B cell (primary cell): ENCODE measurements around the gene FAM200A. TPM values are rescaled to one million over a fixed set of nuclear protein-coding genes. Genes with fewer than 3 reads are reported as not detected.

Source experiments
- ATAC-seq: fragments of 200-7000 bp; cut with Tn5 transposase; one replicate; pipeline ENCODE4 v1.10.0; 2021; ENCODE audit warnings: low read depth, mild to moderate bottlenecking, moderate number of reproducible peaks, moderate library complexity
- CTCF ChIA-PET: fragments of 350-600 bp; sonication (Branson Sonifier 250); formaldehyde crosslinking; loops from one replicate; lab custom pipeline; 2021; ENCODE audit warnings: antibody characterized with exemption, inconsistent platforms; lab: Charles Lee
- POLR2A ChIA-PET: fragments of 350-600 bp; sonication (Branson Sonifier 250); formaldehyde crosslinking; loops from one replicate; lab custom pipeline; 2021; ENCODE audit warnings: antibody characterized with exemption; lab: Charles Lee
- DNase-seq: peaks from one replicate; pipeline ENCODE4 v3.0.0; 2013
- H2AFZ ChIP-seq: 2 replicates; pipeline ENCODE4 v1.6.1; 2012; ENCODE audit warnings: mild to moderate bottlenecking, low read depth, low read length; ENCODE audit not compliant: insufficient read depth, poor library complexity, severe bottlenecking
- H3K27ac ChIP-seq, 2 donors: 1 replicate in 1 of 2; 2 replicates in 1 of 2; pipeline ENCODE4 v1.5.1; 2012 to 2013; ENCODE audit warnings: low read length in 2 of 2, mild to moderate bottlenecking in 2 of 2, moderate library complexity in 1 of 2
- H3K27me3 ChIP-seq, 4 experiments: fragments of 200-600 bp in 1 of 4; sonication (generic) in 1 of 4; replicated peaks in 1 of 4; 1 replicate in 2 of 4; 2 replicates in 2 of 4; pipeline versions ENCODE4 v1.6.1 to v1.7.0; 2013 to 2016; ENCODE audit warnings: low read length in 3 of 4, mild to moderate bottlenecking in 2 of 4, mixed read lengths in 1 of 4, moderate library complexity in 1 of 4; ENCODE audit not compliant: insufficient read depth in 4 of 4, control insufficient read depth in 3 of 4; ENCODE audit errors: control extremely low read depth in 1 of 4
- H3K36me3 ChIP-seq, 2 experiments: replicated peaks in 1 of 2; 1 replicate in 1 of 2; 2 replicates in 1 of 2; pipeline versions ENCODE4 v1.6.1 to v1.7.1; 2013; ENCODE audit warnings: low read length in 1 of 2; ENCODE audit not compliant: insufficient read depth in 2 of 2, control insufficient read depth in 1 of 2; ENCODE audit errors: control extremely low read depth in 1 of 2, extremely low read depth in 1 of 2
- H3K4me1 ChIP-seq, 2 donors: fragments of 200-600 bp in 1 of 2; sonication (generic) in 1 of 2; 1 replicate in 1 of 2; 2 replicates in 1 of 2; pipeline versions ENCODE4 v1.5.1 to v1.6.1; 2013 to 2017; ENCODE audit warnings: low read length in 2 of 2; ENCODE audit not compliant: control insufficient read depth in 2 of 2, insufficient read depth in 2 of 2
- H3K4me2 ChIP-seq: replicated peaks from 2 replicates; pipeline ENCODE3; 2012; ENCODE audit warnings: mild to moderate bottlenecking, low read depth, low read length; ENCODE audit not compliant: poor library complexity, severe bottlenecking
- H3K4me3 ChIP-seq, 5 experiments: fragments of 200-600 bp in 1 of 5; sonication (generic) in 1 of 5; 1 replicate in 3 of 5; 2 replicates in 2 of 5; pipeline versions ENCODE4 v1.5.1 to v1.7.0; 2011 to 2016; ENCODE audit warnings: low read length in 4 of 5, mild to moderate bottlenecking in 4 of 5, low read depth in 2 of 5, control low read depth in 1 of 5, moderate library complexity in 1 of 5; ENCODE audit not compliant: insufficient read depth in 1 of 5; ENCODE audit errors: control extremely low read depth in 1 of 5, extremely low read depth in 1 of 5
- H3K79me2 ChIP-seq: fragments of 200-600 bp; sonication (generic); one replicate; pipeline ENCODE4 v1.6.0; 2016; ENCODE audit warnings: low read length; ENCODE audit not compliant: control insufficient read depth, insufficient read depth
- H3K9ac ChIP-seq: fragments of 200-600 bp; sonication (generic); 2 replicates; pipeline ENCODE4 v1.6.1; 2017; ENCODE audit warnings: mild to moderate bottlenecking, low read length, moderate library complexity
- H3K9me3 ChIP-seq, 3 donors: one replicate each; pipeline versions ENCODE4 v1.6.1 to v1.7.1; 2013; ENCODE audit warnings: low read length in 2 of 3; ENCODE audit not compliant: control insufficient read depth in 2 of 3, insufficient read depth in 1 of 3; ENCODE audit errors: control extremely low read depth in 1 of 3
- H4K20me1 ChIP-seq: 2 replicates; pipeline ENCODE4 v1.6.0; 2012; ENCODE audit warnings: mild to moderate bottlenecking, low read length; ENCODE audit not compliant: insufficient read depth, control insufficient read depth, poor library complexity, severe bottlenecking
- H3K27ac Mint-ChIP-seq: one replicate; pipeline ENCODE4 v1.8.0; 2021; ENCODE audit warnings: mixed read lengths
- H3K27me3 Mint-ChIP-seq: one replicate; pipeline ENCODE4 v1.8.0; 2021; ENCODE audit warnings: mixed read lengths
- H3K4me1 Mint-ChIP-seq: one replicate; pipeline ENCODE4 v1.8.0; 2021; ENCODE audit warnings: mixed read lengths
- H3K4me3 Mint-ChIP-seq: one replicate; pipeline ENCODE4 v1.8.0; 2021; ENCODE audit warnings: mixed read lengths
- H3K9me3 Mint-ChIP-seq: one replicate; pipeline ENCODE4 v1.8.0; 2022; ENCODE audit warnings: mixed read lengths; ENCODE audit not compliant: insufficient read depth
- CTCF ChIP-seq: fragments of 200-600 bp; IDR thresholded peaks from one replicate; pipeline ENCODE4 v1.8.0; 2022; ENCODE audit warnings: antibody characterized with exemption, mild to moderate bottlenecking
- EZH2 ChIP-seq: IDR thresholded peaks from 2 replicates; pipeline ENCODE4 v1.6.1; 2012; ENCODE audit warnings: borderline replicate concordance, low read depth, mild to moderate bottlenecking, moderate library complexity, low read length; ENCODE audit not compliant: insufficient read depth, poor library complexity, severe bottlenecking
- WGBS: methylation state at CpG from one replicate; pipeline ENCODE4 v1.1.5; 2013; ENCODE audit warnings: missing lambda C conversion rate; ENCODE audit not compliant: insufficient coverage; 5-methylcytosine and 5-hydroxymethylcytosine counted together
- intact Hi-C: fragments of 100-400 bp; cut with micrococcal nuclease; formaldehyde crosslinking; loops from one replicate; pipeline ENCODE4 v1.10.0; 2022
- polyA plus RNA-seq: library from polyadenylated mRNA; depleted of rRNA; stranded (reverse); fragments of >200 nt; gene quantifications from 2 replicates; pipeline ENCODE4 v1.2.3, GENCODE V29; 2012
- total RNA-seq, 2 donors: library from RNA; stranded (reverse); fragments of 120-200 nt in 1 of 2; gene quantifications; 1 replicate in 1 of 2; 2 replicates in 1 of 2; pipeline versions ENCODE4 v1.2.3 to v1.2.4, GENCODE V29; 2013 to 2022

The FAM200A gene
- total and polyA plus RNA-seq, 2 donors (not counting 1 experiment from before 2014, with no cell fraction given): 2.1 to 11.9 TPM

- no peaks in the 10 kb centered on the region for H3K4me1 Mint-ChIP-seq
- H3K27ac Mint-ChIP-seq: no peak overlapping the region
- Histone ChIP-seq H3K4me2 (no peak overlapping the region), H3K27me3 (no peaks in the 10 kb centered on the region), H3K4me3 (no peak overlapping the region), H3K4me1 (no peaks in the 10 kb centered on the region), H2AFZ (no peak overlapping the region), H4K20me1 (no peaks in the 10 kb centered on the region), H3K9ac (no peak overlapping the region), H3K27ac (no peak overlapping the region), H3K36me3 (peaks cover 2 to 6% of the 10 kb centered on the region in 2 experiments), H3K79me2 (peaks cover 2% of the 10 kb centered on the region), H3K9me3 (peaks cover 0 to 40% (median 13%) of the 10 kb centered on the region in 3 donors)
- H3K27me3 Mint-ChIP-seq: no peaks in the 10 kb centered on the region
- no peaks in the 10 kb centered on the region for H3K9me3 Mint-ChIP-seq
- intact Hi-C loops: no loop called here
- no peak for ATAC-seq
- POLR2A ChIA-PET: no interaction called here
- no peak overlapping the region for H3K4me3 Mint-ChIP-seq
- WGBS: 100% methylated on average over 4 of the region's 6 CpGs
- no peak for TF ChIP-seq CTCF
- no peak for TF ChIP-seq EZH2
- DNase-seq: no peak
- CTCF ChIA-PET: no interaction called here
Observed at GRCh38 chr7:99543916-99544315, 8.0 kb downstream of the FAM200A start.

- H3K4me1 ChIP-seq: no peaks in the 10 kb centered on the region
- 98% methylated on average over 34 of the region's 34 CpGs for WGBS
- Mint-ChIP-seq H3K4me3 (no peak overlapping the region), H3K27me3 (no peaks in the 10 kb centered on the region), H3K9me3 (no peaks in the 10 kb centered on the region), H3K27ac (no peak overlapping the region), H3K4me1 (no peaks in the 10 kb centered on the region)
- intact Hi-C loops: no loop called here
- POLR2A ChIA-PET: no interaction called here
- no peaks in the 10 kb centered on the region for H3K27me3 ChIP-seq
- no peak overlapping the region for H3K27ac ChIP-seq
- no peak overlapping the region for H3K4me2 ChIP-seq
- H3K36me3 ChIP-seq: peaks cover 0 to 3% of the 10 kb centered on the region in 2 experiments
- no peak for DNase-seq
- H3K9me3 ChIP-seq: peaks cover 0 to 40% (median 13%) of the 10 kb centered on the region in 3 donors
- H3K9ac ChIP-seq: no peak overlapping the region
- no peaks in the 10 kb centered on the region for H4K20me1 ChIP-seq
- no peak overlapping the region for H3K4me3 ChIP-seq
- ATAC-seq: no peak
- TF ChIP-seq EZH2 (no peak), CTCF (no peak)
- no peak overlapping the region for H2AFZ ChIP-seq
- CTCF ChIA-PET: no interaction called here
- no peaks in the 10 kb centered on the region for H3K79me2 ChIP-seq
Observed at GRCh38 chr7:99543081-99543671, 8.7 kb downstream of the FAM200A start.
